ENCODE data around the gene TTC32.

Gene TTC32

DNA sequence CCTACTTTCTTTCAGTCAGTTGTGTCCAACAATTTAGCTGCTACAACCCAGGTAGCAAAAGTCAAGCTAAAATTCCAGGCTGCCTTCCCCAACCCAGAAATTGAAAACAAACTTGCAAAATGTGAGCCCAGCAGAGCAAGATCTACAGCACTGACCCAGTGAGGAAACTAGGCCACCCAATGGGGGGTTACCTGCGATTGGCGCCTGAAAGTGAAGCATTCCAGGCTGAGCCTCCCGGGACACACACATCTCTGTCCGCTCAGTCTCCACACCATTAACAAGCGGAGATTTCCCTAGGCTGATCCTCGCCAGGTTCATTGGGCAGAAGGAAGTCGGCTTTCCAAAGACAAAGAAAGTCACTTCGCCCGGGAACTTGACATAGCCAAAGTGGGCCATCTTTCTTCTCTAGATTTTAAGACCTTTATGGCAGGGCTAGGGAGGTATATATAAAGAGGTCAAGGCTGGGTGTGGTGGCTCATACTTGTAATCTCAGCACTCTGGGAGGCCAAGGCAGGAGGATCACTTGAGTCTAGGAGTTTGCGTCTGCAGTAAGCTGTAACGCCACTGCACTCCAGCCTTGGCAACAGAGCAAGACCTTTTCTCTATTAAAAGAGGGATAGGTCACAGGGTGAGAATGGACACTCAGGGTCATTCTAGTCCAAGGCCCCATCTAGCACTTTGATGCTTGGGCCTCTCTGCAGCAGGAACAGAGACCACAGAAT lies 53.6 kb downstream of the TTC32 start:
- no peak for DNase-seq

GRCh38 chr2:19847486-19847885 lies 54.3 kb downstream of the TTC32 start:
- DNase-seq = no peak
